ENCODE results near the gene PCDH10. TPM values are rescaled to one million over a fixed set of nuclear protein-coding genes. Genes with fewer than 3 reads are reported as not detected.

The PCDH10 gene
- total and polyA plus RNA-seq, 9 donors: 0.29 to 1.3 (median 0.53) TPM

DNA sequence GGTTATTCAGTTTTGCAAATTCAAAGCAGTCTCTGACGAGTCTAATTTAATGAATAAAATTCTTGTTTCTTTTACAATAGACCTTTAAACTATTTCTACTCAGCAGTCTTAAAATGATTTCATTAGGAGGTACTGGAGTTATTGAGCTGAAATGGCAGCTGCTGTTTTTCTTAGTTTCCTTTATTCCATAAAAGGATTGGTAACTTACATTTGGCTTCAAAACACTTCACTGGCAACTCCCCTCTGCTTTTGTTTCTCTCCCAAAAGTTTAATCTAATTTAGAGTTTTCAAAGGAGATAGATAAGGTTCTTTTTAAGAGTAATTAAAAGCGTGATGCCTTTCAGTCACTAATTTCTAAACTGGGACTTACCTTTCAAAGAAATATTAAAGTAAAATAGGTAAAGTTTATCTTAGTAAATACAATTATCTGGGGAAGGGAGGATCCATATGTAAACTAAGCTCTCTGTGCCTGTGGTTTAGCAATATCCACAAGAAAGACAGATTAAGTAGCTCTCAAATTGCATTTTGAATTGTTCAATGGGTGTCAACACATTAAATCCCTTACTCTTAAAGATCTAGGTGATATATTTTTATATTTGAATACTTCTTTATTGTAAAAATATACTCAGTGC is 17.1 kb upstream of the PCDH10 start:
- H3K36me3 ChIP-seq (ENCODE audit: control insufficient read depth, insufficient read depth, low read length): no peaks in the 10 kb centered on the region
- DNase-seq: no peak
- H3K27ac ChIP-seq (ENCODE audit: low read length): no peak overlapping the region
- no peaks in the 10 kb centered on the region for H3K27me3 ChIP-seq (ENCODE audit: control insufficient read depth, insufficient read depth, low read length)
- no peaks in the 10 kb centered on the region for H3K9me3 ChIP-seq (replicated peaks; ENCODE audit: control insufficient read depth, low read depth, low read length)
- no peak overlapping the region for H3K4me3 ChIP-seq (ENCODE audit: low read length)
- H3K4me1 ChIP-seq (ENCODE audit: control insufficient read depth, insufficient read depth, low read length): no peaks in the 10 kb centered on the region
- WGBS (ENCODE audit: insufficient coverage): no CpG with 5 or more reads among the region's 2 CpGs

DNA sequence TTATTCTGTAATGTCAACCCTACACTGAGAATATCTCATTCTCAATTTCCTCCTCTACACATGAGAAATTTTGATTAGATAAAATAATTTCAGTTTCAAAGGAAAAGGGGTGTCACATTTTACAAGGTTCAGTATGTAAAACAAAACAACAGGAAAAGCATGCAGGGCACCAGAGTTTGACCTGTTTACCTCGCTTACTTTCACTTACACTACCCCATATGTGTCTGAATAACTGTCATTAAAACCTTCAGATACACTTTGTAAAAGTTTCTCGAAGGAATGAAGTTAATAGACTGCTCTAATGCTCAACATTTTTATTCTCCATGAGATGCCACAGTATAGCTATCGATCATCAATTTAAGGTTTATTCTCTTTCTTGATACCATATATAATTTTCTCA is 12.3 kb upstream of the PCDH10 start:
- no CpG with 5 or more reads among the region's 3 CpGs for WGBS (ENCODE audit: insufficient coverage)
- H3K4me1 ChIP-seq (ENCODE audit: control insufficient read depth, insufficient read depth, low read length): no peaks in the 10 kb centered on the region
- H3K9me3 ChIP-seq (replicated peaks; ENCODE audit: control insufficient read depth, low read depth, low read length): no peaks in the 10 kb centered on the region
- DNase-seq: no peak
- no peaks in the 10 kb centered on the region for H3K36me3 ChIP-seq (ENCODE audit: control insufficient read depth, insufficient read depth, low read length)
- H3K27me3 ChIP-seq (ENCODE audit: control insufficient read depth, insufficient read depth, low read length): no peaks in the 10 kb centered on the region
- no peak overlapping the region for H3K27ac ChIP-seq (ENCODE audit: low read length)
- no peak overlapping the region for H3K4me3 ChIP-seq (ENCODE audit: low read length)

DNA sequence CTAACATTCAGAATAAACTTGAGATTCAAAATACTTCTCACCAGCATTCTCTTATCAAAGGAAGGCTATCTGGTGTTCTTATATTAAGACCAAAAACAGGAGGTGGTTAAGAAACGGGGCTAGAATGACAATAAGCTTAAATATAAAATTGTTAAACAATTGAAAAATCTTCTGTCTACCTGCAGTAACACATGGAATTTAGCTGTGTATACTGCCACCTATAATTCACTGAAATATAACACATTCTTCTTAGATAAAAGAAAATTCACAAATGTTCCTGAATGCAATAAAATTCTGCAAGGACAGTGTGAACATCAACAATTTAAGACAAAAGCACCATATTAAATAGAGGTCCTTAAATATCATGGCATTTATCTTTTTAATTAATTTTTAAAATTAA is 11.5 kb upstream of the PCDH10 start:
- H3K36me3 ChIP-seq (ENCODE audit: control insufficient read depth, insufficient read depth, low read length): no peaks in the 10 kb centered on the region
- no peaks in the 10 kb centered on the region for H3K9me3 ChIP-seq (replicated peaks; ENCODE audit: control insufficient read depth, low read depth, low read length)
- no peak overlapping the region for H3K4me3 ChIP-seq (ENCODE audit: low read length)
- no peaks in the 10 kb centered on the region for H3K27me3 ChIP-seq (ENCODE audit: control insufficient read depth, insufficient read depth, low read length)
- DNase-seq: no peak
- H3K4me1 ChIP-seq (ENCODE audit: control insufficient read depth, insufficient read depth, low read length): no peaks in the 10 kb centered on the region
- H3K27ac ChIP-seq (ENCODE audit: low read length): no peak overlapping the region
- no CpG with 5 or more reads among the region's 1 CpG for WGBS (ENCODE audit: insufficient coverage)

DNA sequence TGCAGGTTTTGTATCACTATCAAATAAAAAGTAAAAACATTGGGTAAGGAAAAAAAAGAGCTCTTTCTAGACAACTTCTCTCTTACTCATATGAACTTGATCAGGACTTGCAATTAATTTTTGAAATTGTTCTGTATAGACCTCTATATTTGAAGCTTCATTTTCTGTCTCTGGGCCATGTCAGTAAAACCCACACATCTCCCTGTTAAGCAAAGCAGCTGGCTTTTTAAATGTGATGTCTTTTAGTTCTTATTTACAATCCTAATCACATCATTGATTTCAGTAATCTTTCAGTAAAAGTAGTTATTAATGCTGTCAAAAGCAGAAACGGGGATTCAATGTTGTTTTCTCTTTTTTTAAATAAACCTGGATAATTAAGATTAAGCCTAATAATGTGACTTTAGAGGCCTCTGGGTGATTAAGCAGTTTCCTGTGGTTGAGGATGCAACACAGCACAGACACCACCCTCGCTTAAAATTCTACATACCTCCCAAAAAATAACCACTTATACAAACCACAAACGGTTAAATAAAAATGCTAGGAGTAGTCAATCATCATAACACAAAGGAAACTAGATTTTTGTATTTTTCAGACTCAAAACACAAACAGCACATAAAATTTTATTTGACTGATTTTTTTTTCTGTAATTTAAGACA is 5.2 kb upstream of the PCDH10 start:
- H3K36me3 ChIP-seq (ENCODE audit: control insufficient read depth, insufficient read depth, low read length): no peaks in the 10 kb centered on the region
- no peaks in the 10 kb centered on the region for H3K9me3 ChIP-seq (replicated peaks; ENCODE audit: control insufficient read depth, low read depth, low read length)
- no peak for DNase-seq
- no peak overlapping the region for H3K27ac ChIP-seq (ENCODE audit: low read length)
- H3K27me3 ChIP-seq (ENCODE audit: control insufficient read depth, insufficient read depth, low read length): peaks cover 24% of the 10 kb centered on the region
- H3K4me1 ChIP-seq (ENCODE audit: control insufficient read depth, insufficient read depth, low read length): peaks cover 22% of the 10 kb centered on the region
- no peak overlapping the region for H3K4me3 ChIP-seq (ENCODE audit: low read length)
- no CpG with 5 or more reads among the region's 3 CpGs for WGBS (ENCODE audit: insufficient coverage)

DNA sequence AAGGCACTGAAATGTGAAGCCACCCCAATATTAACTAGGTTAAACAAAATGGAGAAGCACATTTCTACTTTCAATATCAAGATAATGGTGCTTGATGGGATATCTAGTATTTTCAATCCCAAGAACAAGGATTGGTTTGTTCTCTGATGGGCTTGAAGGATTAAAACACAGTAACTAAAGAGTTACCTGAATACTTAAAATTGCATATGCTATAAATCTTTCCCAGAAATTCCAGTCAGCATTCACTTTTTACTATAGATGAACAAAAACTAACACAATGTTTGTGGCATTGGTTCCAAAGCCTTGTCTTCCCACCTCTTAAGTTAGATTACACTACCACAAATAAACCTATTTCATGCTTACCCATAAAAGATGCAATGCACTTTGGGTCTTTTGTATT is 3.9 kb upstream of the PCDH10 start:
- Histone ChIP-seq H3K36me3 (ENCODE audit: control insufficient read depth, insufficient read depth, low read length) (no peaks in the 10 kb centered on the region), H3K9me3 (replicated peaks; ENCODE audit: control insufficient read depth, low read depth, low read length) (no peaks in the 10 kb centered on the region), H3K27ac (ENCODE audit: low read length) (no peak overlapping the region), H3K4me1 (ENCODE audit: control insufficient read depth, insufficient read depth, low read length) (peaks cover 29% of the 10 kb centered on the region), H3K4me3 (ENCODE audit: low read length) (no peak overlapping the region), H3K27me3 (ENCODE audit: control insufficient read depth, insufficient read depth, low read length) (peaks cover 33% of the 10 kb centered on the region)
- no peak for DNase-seq

DNA sequence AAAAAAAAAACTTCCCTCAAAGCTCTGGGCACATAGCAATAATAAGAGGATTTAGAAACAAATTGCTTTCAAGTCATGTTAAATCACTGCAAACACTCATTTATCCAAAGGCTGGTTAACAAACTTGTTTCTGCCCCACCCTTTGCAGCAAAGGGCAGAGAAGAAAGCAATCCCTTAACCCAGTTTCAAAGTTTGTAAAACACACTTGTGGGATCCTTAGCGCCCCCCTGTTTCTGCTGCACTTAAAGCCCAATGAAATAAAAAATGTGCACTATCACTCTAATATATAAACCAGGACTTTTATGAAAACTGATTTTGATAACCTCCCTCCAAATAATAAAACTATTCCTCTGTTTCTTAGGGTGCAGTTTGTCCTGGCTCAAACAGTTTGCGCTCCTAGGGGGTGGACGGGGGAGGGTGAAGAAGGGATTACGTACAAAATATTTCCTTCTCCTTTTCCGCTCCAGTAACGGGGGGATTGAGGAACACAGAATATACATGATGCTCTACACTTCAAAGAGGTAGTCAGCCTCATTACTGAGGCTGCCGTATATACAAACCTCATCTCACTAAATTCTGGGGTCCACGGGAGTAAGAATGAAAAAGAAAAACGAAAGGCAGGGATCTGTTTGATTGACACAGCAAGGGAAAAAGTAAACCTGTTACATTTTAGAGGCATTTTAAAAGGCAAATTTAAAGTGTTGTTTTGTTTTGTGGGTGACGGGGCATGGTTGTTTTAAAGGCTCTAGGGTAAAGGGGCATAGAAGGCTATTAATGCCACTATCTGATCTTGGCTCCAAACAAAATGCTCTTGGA is 3.1 kb upstream of the PCDH10 start:
- Histone ChIP-seq H3K4me1 (ENCODE audit: control insufficient read depth, insufficient read depth, low read length) (peaks cover 36% of the 10 kb centered on the region), H3K4me3 (ENCODE audit: low read length) (peak overlapping the region; percentile 34), H3K27me3 (ENCODE audit: control insufficient read depth, insufficient read depth, low read length) (peaks cover 40% of the 10 kb centered on the region), H3K9me3 (replicated peaks; ENCODE audit: control insufficient read depth, low read depth, low read length) (no peaks in the 10 kb centered on the region), H3K27ac (ENCODE audit: low read length) (no peak overlapping the region), H3K36me3 (ENCODE audit: control insufficient read depth, insufficient read depth, low read length) (no peaks in the 10 kb centered on the region)
- WGBS (ENCODE audit: insufficient coverage): 10% methylated on average over 2 of the region's 10 CpGs
- DNase-seq: no peak

DNA sequence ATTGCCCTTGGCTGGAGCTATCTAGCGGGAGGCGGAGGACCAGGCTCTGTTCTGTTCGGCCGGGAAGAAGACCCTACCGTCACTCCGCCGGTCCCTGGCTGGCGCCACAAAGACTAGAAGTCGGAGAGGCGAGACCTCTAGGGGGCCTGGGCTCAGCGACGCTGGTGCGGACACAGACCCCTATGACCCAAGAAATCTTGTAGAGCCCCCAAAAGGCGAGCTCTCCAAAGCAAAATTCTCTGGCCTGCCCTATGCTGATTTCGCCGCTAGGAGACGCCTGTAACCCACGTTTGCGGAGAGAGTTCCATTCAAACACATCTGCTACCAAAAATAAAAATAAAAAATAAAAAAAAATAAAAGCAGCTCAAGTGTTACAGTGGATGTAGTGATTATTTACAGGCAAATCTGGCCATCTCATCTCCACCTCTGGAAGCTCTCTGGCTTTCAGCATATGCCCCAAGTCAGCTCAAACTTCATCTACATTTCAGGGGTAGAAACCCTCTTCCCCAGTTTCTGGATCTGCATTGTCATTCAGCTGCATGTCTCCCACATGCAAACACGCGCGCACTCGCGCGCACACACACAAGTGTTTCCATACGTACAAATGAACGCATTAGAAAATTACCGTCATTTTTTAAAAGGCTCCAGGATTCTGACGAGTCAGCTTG is 2.4 kb upstream of the PCDH10 start:
- H3K36me3 ChIP-seq (ENCODE audit: control insufficient read depth, insufficient read depth, low read length): no peaks in the 10 kb centered on the region
- H3K27ac ChIP-seq (ENCODE audit: low read length): no peak overlapping the region
- H3K27me3 ChIP-seq (ENCODE audit: control insufficient read depth, insufficient read depth, low read length): peaks cover 48% of the 10 kb centered on the region
- WGBS (ENCODE audit: insufficient coverage): 1% methylated on average over 20 of the region's 29 CpGs
- H3K4me3 ChIP-seq (ENCODE audit: low read length): peak overlapping the region; percentile 58
- peak; percentile 71 for DNase-seq
- peaks cover 44% of the 10 kb centered on the region for H3K4me1 ChIP-seq (ENCODE audit: control insufficient read depth, insufficient read depth, low read length)
- H3K9me3 ChIP-seq (replicated peaks; ENCODE audit: control insufficient read depth, low read depth, low read length): no peaks in the 10 kb centered on the region

DNA sequence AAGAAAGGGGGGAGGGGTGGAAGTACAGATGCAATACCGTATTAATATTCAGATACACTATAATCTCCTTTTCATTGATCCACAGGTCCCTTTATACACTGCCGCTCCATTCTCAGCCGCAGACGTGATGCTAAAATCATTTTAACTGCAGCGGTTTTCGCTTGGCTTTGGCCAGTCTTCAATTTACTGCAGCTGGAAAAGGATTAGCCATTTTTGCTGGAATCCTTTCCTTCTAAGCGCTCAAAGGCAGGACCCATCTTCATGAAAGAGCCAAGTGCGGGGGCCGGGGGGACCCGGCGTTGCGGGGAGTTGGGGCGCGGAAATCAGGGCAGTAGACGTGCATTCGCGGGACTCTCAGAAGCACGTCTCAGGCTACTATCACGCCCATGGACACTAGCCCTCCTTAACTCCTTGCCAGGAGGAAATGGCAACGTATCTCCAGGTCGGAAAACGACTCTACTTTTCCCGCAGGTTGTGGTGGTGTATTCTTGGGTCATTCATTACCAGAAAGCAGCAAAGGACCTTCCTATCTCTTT is 1.7 kb upstream of the PCDH10 start:
- DNase-seq: peak; percentile 49
- H3K36me3 ChIP-seq (ENCODE audit: control insufficient read depth, insufficient read depth, low read length): no peaks in the 10 kb centered on the region
- under 1% methylated on average over 17 of the region's 23 CpGs for WGBS (ENCODE audit: insufficient coverage)
- peak overlapping the region; percentile 58 for H3K4me3 ChIP-seq (ENCODE audit: low read length)
- peaks cover 54% of the 10 kb centered on the region for H3K27me3 ChIP-seq (ENCODE audit: control insufficient read depth, insufficient read depth, low read length)
- H3K4me1 ChIP-seq (ENCODE audit: control insufficient read depth, insufficient read depth, low read length): peaks cover 50% of the 10 kb centered on the region
- no peaks in the 10 kb centered on the region for H3K9me3 ChIP-seq (replicated peaks; ENCODE audit: control insufficient read depth, low read depth, low read length)
- no peak overlapping the region for H3K27ac ChIP-seq (ENCODE audit: low read length)

DNA sequence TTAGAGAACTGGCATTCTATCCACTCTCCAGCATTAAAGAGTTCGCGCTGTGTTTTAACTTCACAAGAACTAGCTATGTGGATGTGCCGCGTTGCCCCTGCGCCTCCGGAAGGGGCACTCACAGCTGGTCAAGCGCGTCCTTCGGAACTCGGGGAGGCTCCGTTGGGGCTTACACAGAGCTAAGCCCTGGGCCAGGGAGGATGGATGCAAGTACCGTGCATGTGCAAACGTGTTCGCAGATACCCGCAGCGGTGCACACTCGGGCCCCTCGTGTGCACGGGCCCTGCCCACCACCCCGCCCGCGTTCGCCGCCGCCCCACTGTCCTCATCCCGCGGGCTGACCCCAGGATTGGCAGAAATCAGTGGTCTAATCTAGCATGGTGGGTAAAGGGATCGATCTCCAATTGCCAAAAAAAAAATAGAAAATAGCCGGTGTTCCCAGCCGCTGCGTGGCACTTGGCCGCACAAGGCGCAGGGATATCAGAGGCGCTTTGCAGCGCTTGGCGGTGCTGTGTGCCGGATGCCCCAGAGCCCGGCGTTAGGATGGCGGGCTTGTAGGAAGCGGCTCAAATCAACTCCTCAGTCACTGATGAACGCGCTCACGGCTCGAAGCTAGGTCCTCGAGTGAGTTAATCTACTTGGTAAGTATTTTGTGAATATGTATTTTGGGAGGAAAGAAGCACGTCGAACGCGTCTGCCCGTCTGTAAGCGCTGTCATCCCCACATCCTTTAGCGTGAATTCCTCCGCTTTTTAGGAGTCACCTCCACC is 989 bp upstream of the PCDH10 start:
- H3K4me1 ChIP-seq (ENCODE audit: control insufficient read depth, insufficient read depth, low read length): peaks cover 56% of the 10 kb centered on the region
- peak overlapping the region; percentile 58 for H3K4me3 ChIP-seq (ENCODE audit: low read length)
- peak; percentile 37 for DNase-seq
- no peaks in the 10 kb centered on the region for H3K9me3 ChIP-seq (replicated peaks; ENCODE audit: control insufficient read depth, low read depth, low read length)
- peak overlapping the region; percentile 16 for H3K27ac ChIP-seq (ENCODE audit: low read length)
- WGBS (ENCODE audit: insufficient coverage): under 1% methylated on average over 50 of the region's 54 CpGs
- H3K27me3 ChIP-seq (ENCODE audit: control insufficient read depth, insufficient read depth, low read length): peaks cover 62% of the 10 kb centered on the region
- H3K36me3 ChIP-seq (ENCODE audit: control insufficient read depth, insufficient read depth, low read length): no peaks in the 10 kb centered on the region

Measured in muscle of leg (tissue), 11 donors.